Measurements from ENCODE around the gene FAM162A. TPM values are rescaled to one million over a fixed set of nuclear protein-coding genes. Genes with fewer than 3 reads are reported as not detected.
A peak's percentile ranks its signal among the peaks of the same experiment; 100 is the strongest.

FAM162A gene, protein sequence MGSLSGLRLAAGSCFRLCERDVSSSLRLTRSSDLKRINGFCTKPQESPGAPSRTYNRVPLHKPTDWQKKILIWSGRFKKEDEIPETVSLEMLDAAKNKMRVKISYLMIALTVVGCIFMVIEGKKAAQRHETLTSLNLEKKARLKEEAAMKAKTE
- 100 to 1,000 TPM; 111 to 112 TPM for total RNA-seq

GRCh38 chr3:122383771-122384697, at the start of gene FAM162A:
TSS of gene FAM162A (plus strand) at chr3:122384182. CDS start at chr3:122384266, 84 bp downstream.
- CTCF ChIA-PET, result interaction anchor here (0.6 to 2.1 kb wide), 15 partner anchors 9 to 685 kb away, joined by 3 to 10 read pairs (median 3); partner anchors contain the start of gene WDR5B
- intact Hi-C loops (cut with micrococcal nuclease), result loop anchor here (1.0 to 5.0 kb wide), 13 partner anchors 19 to 838 kb away; partner anchors contain the start of genes EAF2, GOLGB1, HCLS1 and IQCB1
- DNase-seq, result peak; percentile 93
- Mint-ChIP-seq H3K4me1 (ENCODE audit: low read depth) (peaks cover 62% of the 10 kb centered on the region), H3K4me3 (peak within 1 kb of the TSS; percentile 90), H3K27me3 (ENCODE audit: low read depth) (no peaks in the 10 kb centered on the region), H3K27ac (peak within 1 kb of the TSS; percentile 93), H3K9me3 (no peaks in the 10 kb centered on the region), H3K36me3 (ENCODE audit: low read depth) (peaks cover 9% of the 10 kb centered on the region)

GRCh38 chr3:122342803-122343202, 41.2 kb upstream of the FAM162A start:
- Mint-ChIP-seq H3K27ac (no peak overlapping the region), H3K27me3 (ENCODE audit: low read depth) (no peaks in the 10 kb centered on the region), H3K4me1 (ENCODE audit: low read depth) (no peaks in the 10 kb centered on the region), H3K4me3 (no peak overlapping the region), H3K36me3 (ENCODE audit: low read depth) (no peaks in the 10 kb centered on the region), H3K9me3 (peaks cover under 1% of the 10 kb centered on the region)
- DNase-seq, result no peak
- CTCF ChIA-PET, result interaction anchor here (0.6 kb wide), 1 partner anchor 50 kb away, joined by 4 read pairs; no protein-coding TSS in a partner anchor
- intact Hi-C loops (cut with micrococcal nuclease), result no loop called here

- H3K27me3 Mint-ChIP-seq (ENCODE audit: low read depth), result no peaks in the 10 kb centered on the region
- H3K27ac Mint-ChIP-seq, result no peak overlapping the region
- H3K4me1 Mint-ChIP-seq (ENCODE audit: low read depth), result no peaks in the 10 kb centered on the region
- DNase-seq, result no peak
- H3K4me3 Mint-ChIP-seq, result no peak overlapping the region
- H3K36me3 Mint-ChIP-seq (ENCODE audit: low read depth), result no peaks in the 10 kb centered on the region
- CTCF ChIA-PET, result no interaction called here
- peaks cover 3% of the 10 kb centered on the region for H3K9me3 Mint-ChIP-seq
- intact Hi-C loops (cut with micrococcal nuclease), result no loop called here
These were observed 40.3 kb upstream of the FAM162A start for GRCh38 chr3:122343654-122344053.

- H3K27ac Mint-ChIP-seq, result no peak overlapping the region
- H3K4me3 Mint-ChIP-seq, result no peak overlapping the region
- intact Hi-C loops (cut with micrococcal nuclease), result no loop called here
- no peak for DNase-seq
- no peaks in the 10 kb centered on the region for H3K4me1 Mint-ChIP-seq (ENCODE audit: low read depth)
- no peaks in the 10 kb centered on the region for H3K36me3 Mint-ChIP-seq (ENCODE audit: low read depth)
- CTCF ChIA-PET, result interaction anchor here (0.6 to 1.0 kb wide), 3 partner anchors 12 to 782 kb away, joined by 3 to 5 read pairs (median 4); no protein-coding TSS in a partner anchor
- H3K27me3 Mint-ChIP-seq (ENCODE audit: low read depth), result no peaks in the 10 kb centered on the region
- peaks cover 3% of the 10 kb centered on the region for H3K9me3 Mint-ChIP-seq
These were observed 34.8 kb upstream of the FAM162A start for GRCh38 chr3:122349171-122349570.

DNA sequence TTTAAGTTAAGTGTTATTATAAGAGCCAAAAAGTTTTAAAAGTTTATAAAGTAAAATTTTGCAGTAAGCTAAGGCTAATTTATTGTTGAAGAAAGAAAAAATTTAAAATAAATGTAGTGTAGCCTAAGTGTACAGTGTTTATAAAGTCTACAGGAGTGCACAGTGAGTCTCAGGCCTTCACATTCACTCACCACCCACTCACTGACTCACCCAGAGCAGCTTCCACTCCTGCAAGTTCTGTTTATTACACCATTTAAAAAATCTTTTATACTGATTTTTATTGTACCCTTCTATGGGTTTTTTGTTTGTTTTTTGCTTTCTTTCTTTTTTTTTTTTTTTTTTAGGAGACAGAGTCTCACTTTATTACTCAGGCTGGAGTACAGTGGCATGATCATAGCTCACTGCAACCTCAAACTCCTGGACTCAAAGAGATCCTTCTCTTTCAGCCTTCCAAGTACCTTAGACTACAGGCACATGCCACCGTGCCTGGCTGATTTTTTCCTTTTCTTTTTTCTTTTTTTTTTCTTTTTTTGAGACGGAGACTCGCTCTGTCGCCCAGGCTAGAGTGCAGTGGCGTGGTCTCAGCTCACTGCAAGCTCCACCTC, 33.1 kb upstream of the FAM162A start:
- H3K4me3 Mint-ChIP-seq, result no peak overlapping the region
- DNase-seq, result peak; percentile 16
- CTCF ChIA-PET, result no interaction called here
- intact Hi-C loops (cut with micrococcal nuclease), result no loop called here
- no peaks in the 10 kb centered on the region for H3K36me3 Mint-ChIP-seq (ENCODE audit: low read depth)
- H3K27ac Mint-ChIP-seq, result no peak overlapping the region
- no peaks in the 10 kb centered on the region for H3K27me3 Mint-ChIP-seq (ENCODE audit: low read depth)
- H3K9me3 Mint-ChIP-seq, result peaks cover 3% of the 10 kb centered on the region
- H3K4me1 Mint-ChIP-seq (ENCODE audit: low read depth), result no peaks in the 10 kb centered on the region

DNA sequence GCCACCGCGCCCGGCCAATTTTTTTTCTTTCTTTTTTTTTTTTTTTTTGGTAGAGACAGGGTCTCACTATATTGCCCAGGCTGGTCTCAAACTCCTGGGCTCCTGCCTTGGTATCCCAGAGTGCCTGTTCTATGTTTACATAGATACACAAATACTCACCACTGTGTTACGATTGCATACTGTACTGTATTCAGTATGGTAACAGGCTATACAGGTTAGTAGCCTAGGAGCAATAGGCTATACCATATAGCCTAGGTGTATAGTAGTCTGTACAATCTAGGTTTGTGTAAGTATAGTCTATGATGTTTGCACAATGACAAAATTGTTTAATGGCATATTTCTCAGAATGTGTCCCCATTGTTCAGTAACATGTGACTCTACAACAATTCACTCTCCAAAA, 32.4 kb upstream of the FAM162A start:
- no peaks in the 10 kb centered on the region for H3K36me3 Mint-ChIP-seq (ENCODE audit: low read depth)
- H3K9me3 Mint-ChIP-seq, result peaks cover 3% of the 10 kb centered on the region
- DNase-seq, result no peak
- no peak overlapping the region for H3K27ac Mint-ChIP-seq
- H3K4me1 Mint-ChIP-seq (ENCODE audit: low read depth), result no peaks in the 10 kb centered on the region
- no peaks in the 10 kb centered on the region for H3K27me3 Mint-ChIP-seq (ENCODE audit: low read depth)
- intact Hi-C loops (cut with micrococcal nuclease), result no loop called here
- no peak overlapping the region for H3K4me3 Mint-ChIP-seq
- CTCF ChIA-PET, result no interaction called here

GRCh38 chr3:122353215-122353614, 30.8 kb upstream of the FAM162A start:
- Mint-ChIP-seq H3K36me3 (ENCODE audit: low read depth) (no peaks in the 10 kb centered on the region), H3K4me1 (ENCODE audit: low read depth) (no peaks in the 10 kb centered on the region), H3K27me3 (ENCODE audit: low read depth) (no peaks in the 10 kb centered on the region), H3K4me3 (no peak overlapping the region), H3K9me3 (no peaks in the 10 kb centered on the region), H3K27ac (no peak overlapping the region)
- DNase-seq, result no peak
- CTCF ChIA-PET, result interaction anchor here (0.6 to 1.1 kb wide), 5 partner anchors 67 to 251 kb away, joined by 3 to 5 read pairs (median 4); no protein-coding TSS in a partner anchor
- intact Hi-C loops (cut with micrococcal nuclease), result no loop called here

- no peak overlapping the region for H3K4me3 Mint-ChIP-seq
- CTCF ChIA-PET, result interaction anchor here (0.6 kb wide), 1 partner anchor 71 kb away, joined by 3 read pairs; no protein-coding TSS in a partner anchor
- H3K4me1 Mint-ChIP-seq (ENCODE audit: low read depth), result peaks cover 2% of the 10 kb centered on the region
- H3K27me3 Mint-ChIP-seq (ENCODE audit: low read depth), result no peaks in the 10 kb centered on the region
- no peak for DNase-seq
- H3K36me3 Mint-ChIP-seq (ENCODE audit: low read depth), result peaks cover 5% of the 10 kb centered on the region
- H3K9me3 Mint-ChIP-seq, result no peaks in the 10 kb centered on the region
- no peak overlapping the region for H3K27ac Mint-ChIP-seq
- intact Hi-C loops (cut with micrococcal nuclease), result no loop called here
These were observed 30.0 kb upstream of the FAM162A start for GRCh38 chr3:122353893-122354401.

DNA sequence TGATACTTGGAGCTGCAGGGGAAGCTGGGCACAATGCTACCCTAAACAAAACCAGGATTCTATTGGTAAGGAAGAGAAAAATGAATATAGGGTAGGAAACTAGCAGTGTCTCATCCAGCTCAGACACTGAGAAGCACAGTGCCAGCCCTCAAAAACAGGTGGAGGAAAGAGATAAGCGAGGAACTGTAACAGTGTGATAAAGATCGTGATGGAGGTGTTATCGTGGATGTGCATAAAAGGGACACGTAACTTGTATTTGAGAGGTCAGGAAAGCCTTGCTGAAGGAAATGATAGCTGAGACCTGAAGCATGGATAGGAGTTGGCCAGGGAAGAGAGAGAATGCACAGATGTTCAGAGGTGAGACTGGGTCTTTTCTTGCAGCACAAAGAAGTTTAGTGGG, 28.4 kb upstream of the FAM162A start:
- DNase-seq, result no peak
- Mint-ChIP-seq H3K36me3 (ENCODE audit: low read depth) (peaks cover 7% of the 10 kb centered on the region), H3K27me3 (ENCODE audit: low read depth) (no peaks in the 10 kb centered on the region), H3K27ac (no peak overlapping the region), H3K4me1 (ENCODE audit: low read depth) (peaks cover 2% of the 10 kb centered on the region), H3K9me3 (no peaks in the 10 kb centered on the region), H3K4me3 (no peak overlapping the region)
- CTCF ChIA-PET, result interaction anchor here (0.6 to 1.7 kb wide), 3 partner anchors 50 to 259 kb away, joined by 3 to 4 read pairs (median 3); no protein-coding TSS in a partner anchor
- intact Hi-C loops (cut with micrococcal nuclease), result loop anchor here (1.0 kb wide), 2 partner anchors 49 to 254 kb away; no protein-coding TSS in a partner anchor

GRCh38 chr3:122356402-122356801, 27.6 kb upstream of the FAM162A start:
- no peaks in the 10 kb centered on the region for H3K9me3 Mint-ChIP-seq
- peaks cover 7% of the 10 kb centered on the region for H3K36me3 Mint-ChIP-seq (ENCODE audit: low read depth)
- no peak overlapping the region for H3K4me3 Mint-ChIP-seq
- CTCF ChIA-PET, result interaction anchor here (1.6 kb wide), 1 partner anchor 50 kb away, joined by 4 read pairs; no protein-coding TSS in a partner anchor
- peaks cover 2% of the 10 kb centered on the region for H3K4me1 Mint-ChIP-seq (ENCODE audit: low read depth)
- no peaks in the 10 kb centered on the region for H3K27me3 Mint-ChIP-seq (ENCODE audit: low read depth)
- peak; percentile 63 for DNase-seq
- intact Hi-C loops (cut with micrococcal nuclease), result loop anchor here (1.0 kb wide), 2 partner anchors 50 to 255 kb away; no protein-coding TSS in a partner anchor
- H3K27ac Mint-ChIP-seq, result no peak overlapping the region

GRCh38 chr3:122357828-122358702, 25.9 kb upstream of the FAM162A start:
- Mint-ChIP-seq H3K4me3 (no peak overlapping the region), H3K27ac (peak overlapping the region; percentile 71), H3K4me1 (ENCODE audit: low read depth) (peaks cover 2% of the 10 kb centered on the region), H3K9me3 (no peaks in the 10 kb centered on the region), H3K27me3 (ENCODE audit: low read depth) (no peaks in the 10 kb centered on the region), H3K36me3 (ENCODE audit: low read depth) (peaks cover 9% of the 10 kb centered on the region)
- no peak for DNase-seq
- CTCF ChIA-PET, result interaction anchor here (0.5 to 1.7 kb wide), 4 partner anchors 26 to 257 kb away, joined by 3 to 8 read pairs (median 4); partner anchors contain the start of gene FAM162A
- intact Hi-C loops (cut with micrococcal nuclease), result no loop called here

Measured in activated naive CD4-positive, alpha-beta T cell treated with anti-CD3 and anti-CD28 coated beads for 36 hours (primary cell).